RWPE2 (cell line): ENCODE results near the gene TUT4.

ENCODE experiments used
- ATAC-seq: fragments of 200-7000 bp; cut with Tn5 transposase; 3 replicates; pipeline ENCODE4 v1.9.1; 2021; ENCODE audit warnings: low read depth
- DNase-seq: peaks from one replicate; pipeline ENCODE4 v3.0.0-alpha.2; 2020; ENCODE audit warnings: low spot score
- H3K27ac ChIP-seq: fragments of 450-650 bp; 2 replicates; pipeline ENCODE4 v1.5.1; 2017; ENCODE audit warnings: mild to moderate bottlenecking; ENCODE audit not compliant: poor library complexity, severe bottlenecking
- H3K27me3 ChIP-seq: fragments of 250-450 bp; sonication (Bioruptor Pico); 2 replicates; pipeline ENCODE4 v1.5.1; 2021; ENCODE audit warnings: mild to moderate bottlenecking, moderate library complexity; ENCODE audit not compliant: insufficient read depth, poor library complexity, severe bottlenecking
- H3K36me3 ChIP-seq: fragments of 250-450 bp; sonication (Bioruptor Pico); 2 replicates; pipeline ENCODE4 v1.5.1; 2020; ENCODE audit warnings: low read depth, mild to moderate bottlenecking, moderate library complexity
- H3K4me1 ChIP-seq: fragments of 250-450 bp; sonication (Bioruptor Pico); 2 replicates; pipeline ENCODE4 v1.5.1; 2021; ENCODE audit warnings: mild to moderate bottlenecking, moderate library complexity; ENCODE audit not compliant: insufficient read depth, poor library complexity, severe bottlenecking
- H3K4me3 ChIP-seq: fragments of 250-450 bp; sonication (Bioruptor Pico); 2 replicates; pipeline ENCODE4 v1.5.1; 2021; ENCODE audit warnings: mild to moderate bottlenecking, moderate library complexity; ENCODE audit not compliant: severe bottlenecking
- H3K9me3 ChIP-seq: fragments of 250-450 bp; sonication (Bioruptor Pico); 2 replicates; pipeline ENCODE4 v1.5.1; 2021; ENCODE audit warnings: mild to moderate bottlenecking, moderate library complexity; ENCODE audit not compliant: severe bottlenecking
- TF ChIP-seq, protein P1 (sequence below): fragments of 450-650 bp; IDR thresholded peaks from one replicate; pipeline ENCODE4 v1.5.1; 2017; ENCODE audit warnings: mild to moderate bottlenecking, moderate library complexity; ENCODE audit not compliant: poor library complexity, severe bottlenecking

Gene TUT4

DNA sequence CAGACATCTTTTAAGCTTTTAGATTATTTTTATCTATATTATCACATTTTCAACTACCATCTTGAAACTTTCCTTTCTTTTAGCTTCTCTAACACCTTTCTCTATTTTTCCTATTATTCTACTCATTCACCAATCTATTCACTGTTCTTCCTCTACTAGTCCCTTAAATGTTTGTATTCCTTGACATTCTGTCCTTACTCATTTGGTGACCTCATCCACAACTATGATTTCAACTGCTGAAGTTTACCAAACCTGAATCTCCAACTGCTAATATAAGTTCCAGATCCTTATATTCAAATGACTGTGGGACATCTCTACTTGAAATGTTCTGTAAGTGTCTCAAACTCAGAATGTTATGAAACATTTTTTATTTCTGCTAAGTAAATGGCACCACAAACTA, 49.2 kb downstream of the TUT4 start:
- no peak overlapping the region for H3K4me3 ChIP-seq
- no peak overlapping the region for H3K27ac ChIP-seq
- H3K36me3 ChIP-seq, result no peaks in the 10 kb centered on the region; the same call in 1 of the 2 replicates
- ATAC-seq (no peak), DNase-seq (no peak)
- H3K27me3 ChIP-seq, result no peaks in the 10 kb centered on the region
- H3K4me1 ChIP-seq, result no peaks in the 10 kb centered on the region
- no peaks in the 10 kb centered on the region for H3K9me3 ChIP-seq
- TF ChIP-seq, protein P1, sequence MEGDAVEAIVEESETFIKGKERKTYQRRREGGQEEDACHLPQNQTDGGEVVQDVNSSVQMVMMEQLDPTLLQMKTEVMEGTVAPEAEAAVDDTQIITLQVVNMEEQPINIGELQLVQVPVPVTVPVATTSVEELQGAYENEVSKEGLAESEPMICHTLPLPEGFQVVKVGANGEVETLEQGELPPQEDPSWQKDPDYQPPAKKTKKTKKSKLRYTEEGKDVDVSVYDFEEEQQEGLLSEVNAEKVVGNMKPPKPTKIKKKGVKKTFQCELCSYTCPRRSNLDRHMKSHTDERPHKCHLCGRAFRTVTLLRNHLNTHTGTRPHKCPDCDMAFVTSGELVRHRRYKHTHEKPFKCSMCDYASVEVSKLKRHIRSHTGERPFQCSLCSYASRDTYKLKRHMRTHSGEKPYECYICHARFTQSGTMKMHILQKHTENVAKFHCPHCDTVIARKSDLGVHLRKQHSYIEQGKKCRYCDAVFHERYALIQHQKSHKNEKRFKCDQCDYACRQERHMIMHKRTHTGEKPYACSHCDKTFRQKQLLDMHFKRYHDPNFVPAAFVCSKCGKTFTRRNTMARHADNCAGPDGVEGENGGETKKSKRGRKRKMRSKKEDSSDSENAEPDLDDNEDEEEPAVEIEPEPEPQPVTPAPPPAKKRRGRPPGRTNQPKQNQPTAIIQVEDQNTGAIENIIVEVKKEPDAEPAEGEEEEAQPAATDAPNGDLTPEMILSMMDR, result no peak

DNA sequence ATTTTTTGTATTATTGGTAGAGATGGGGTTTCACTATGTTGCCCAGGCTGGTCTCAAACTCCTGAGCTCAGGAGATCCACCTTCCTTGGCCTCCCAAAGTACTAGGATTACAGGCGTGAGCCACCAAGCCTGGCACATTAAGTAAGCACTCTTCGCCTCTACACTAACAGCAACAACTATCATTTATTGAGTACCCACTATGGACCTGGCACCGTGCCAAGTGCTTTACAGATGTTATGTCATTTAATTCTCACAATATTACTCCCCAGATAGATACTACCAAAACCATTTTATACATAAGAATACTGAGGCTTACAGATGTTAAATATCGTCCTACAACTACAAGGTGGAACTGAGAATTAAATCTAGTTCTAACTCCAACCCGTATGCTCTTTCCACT, 50.1 kb downstream of the TUT4 start:
- Histone ChIP-seq H3K27ac (no peak overlapping the region), H3K9me3 (no peaks in the 10 kb centered on the region), H3K4me1 (no peaks in the 10 kb centered on the region), H3K4me3 (no peak overlapping the region), H3K36me3 (no peaks in the 10 kb centered on the region; the same call in 1 of the 2 replicates), H3K27me3 (no peaks in the 10 kb centered on the region)
- DNase-seq (no peak), ATAC-seq (no peak)
- TF ChIP-seq, protein P1, result no peak

- DNase-seq (no peak), ATAC-seq (no peak)
- H3K27ac ChIP-seq, result no peak overlapping the region
- H3K4me1 ChIP-seq, result no peaks in the 10 kb centered on the region
- no peaks in the 10 kb centered on the region for H3K27me3 ChIP-seq
- no peak overlapping the region for H3K4me3 ChIP-seq
- H3K36me3 ChIP-seq, result peaks cover 42% of the 10 kb centered on the region
- H3K9me3 ChIP-seq, result no peaks in the 10 kb centered on the region
- TF ChIP-seq, protein P1, result no peak
These were observed 65.3 kb downstream of the TUT4 start for GRCh38 chr1:52487632-52488031.

- Histone ChIP-seq H3K4me1 (peaks cover 3% of the 10 kb centered on the region), H3K4me3 (no peak overlapping the region), H3K36me3 (peaks cover 31% of the 10 kb centered on the region), H3K27me3 (no peaks in the 10 kb centered on the region), H3K9me3 (no peaks in the 10 kb centered on the region), H3K27ac (no peak overlapping the region)
- no peak for ATAC-seq
- TF ChIP-seq, protein P1, result no peak
- DNase-seq, result no peak
These were observed 70.4 kb downstream of the TUT4 start for GRCh38 chr1:52482326-52483004.

GRCh38 chr1:52479076-52479475, 73.8 kb downstream of the TUT4 start:
- Histone ChIP-seq H3K36me3 (peaks cover 43% of the 10 kb centered on the region), H3K27ac (no peak overlapping the region), H3K4me3 (no peak overlapping the region), H3K9me3 (no peaks in the 10 kb centered on the region), H3K4me1 (peaks cover 3% of the 10 kb centered on the region), H3K27me3 (no peaks in the 10 kb centered on the region)
- ATAC-seq (no peak), DNase-seq (no peak)
- TF ChIP-seq, protein P1, result no peak
